Esophagus muscularis mucosa (tissue), 4 donors: Measurements from ENCODE around the gene E4F1. TPM values are rescaled to one million over a fixed set of nuclear protein-coding genes. Genes with fewer than 3 reads are reported as not detected.

Source experiments
- DNase-seq: peaks from one replicate; pipeline ENCODE4 v3.0.0-alpha.2; 2017; ENCODE audit errors: extremely low spot score
- H3K27ac ChIP-seq, 4 donors: fragments of 200-600 bp; sonication (generic); replicated peaks in 1 of 4; 1 replicate in 3 of 4; 2 replicates in 1 of 4; pipeline ENCODE4 v1.5.1; 2016 to 2019; ENCODE audit warnings: mild to moderate bottlenecking in 1 of 4
- H3K27me3 ChIP-seq, 4 donors: fragments of 200-600 bp; sonication (generic); one replicate each; pipeline versions ENCODE4 v1.5.1 to v1.6.0; 2016 to 2019
- H3K36me3 ChIP-seq, 4 donors: fragments of 200-600 bp; sonication (generic); one replicate each; pipeline ENCODE4 v1.5.1; 2016 to 2019
- H3K4me1 ChIP-seq, 4 donors: fragments of 200-600 bp; sonication (generic); one replicate each; pipeline ENCODE4 v1.5.1; 2016 to 2019
- H3K4me3 ChIP-seq, 4 donors: fragments of 200-600 bp; sonication (generic); 1 replicate in 2 of 4; 2 replicates in 2 of 4; pipeline ENCODE4 v1.5.1; 2016 to 2019; ENCODE audit warnings: mild to moderate bottlenecking in 4 of 4, moderate library complexity in 1 of 4
- H3K9me3 ChIP-seq, 4 donors: fragments of 200-600 bp; sonication (generic); 1 replicate in 3 of 4; 2 replicates in 1 of 4; pipeline ENCODE4 v1.5.1; 2016 to 2019
- EP300 ChIP-seq: sonication (generic); formaldehyde crosslinking; IDR thresholded peaks from one replicate; pipeline ENCODE4 v1.6.1; 2017; ENCODE audit warnings: antibody characterized with exemption
- POLR2A ChIP-seq: fragments of 450-650 bp; IDR thresholded peaks from one replicate; pipeline ENCODE4 v1.6.1; 2017; ENCODE audit warnings: antibody characterized with exemption, moderate library complexity, mild to moderate bottlenecking, low read depth
- POLR2AphosphoS5 ChIP-seq, 2 donors: sonication (generic); formaldehyde crosslinking; IDR thresholded peaks; one replicate each; pipeline ENCODE4 v1.6.1; 2017; ENCODE audit warnings: antibody characterized with exemption in 2 of 2
- WGBS: methylation state at CpG from one replicate; pipeline ENCODE4 v1.1.5; 2018; 5-methylcytosine and 5-hydroxymethylcytosine counted together
- intact Hi-C: fragments of 100-400 bp; cut with DNase I; formaldehyde crosslinking; loops from one replicate; pipeline ENCODE4 v1.15.1; 2023
- total RNA-seq, 4 donors: library from RNA; depleted of rRNA; stranded (reverse); fragments of >200 nt; gene quantifications; one replicate each; pipeline versions ENCODE4 v1.1.0 to v1.2.1, GENCODE V29; 2016
- TF ChIP-seq, protein P1 (sequence below), 3 experiments: fragments of 200-600 bp in 2 of 3; fragments of 450-650 bp in 1 of 3; sonication (generic) in 2 of 3; IDR thresholded peaks; one replicate each; pipeline ENCODE4 v1.5.1; 2017 to 2019; ENCODE audit warnings: antibody characterized with exemption in 3 of 3, mild to moderate bottlenecking in 2 of 3, moderate library complexity in 1 of 3

E4F1 gene
- total RNA-seq, 4 donors from 2014 or later: 19.1 to 39.7 (median 28.5) TPM

DNA sequence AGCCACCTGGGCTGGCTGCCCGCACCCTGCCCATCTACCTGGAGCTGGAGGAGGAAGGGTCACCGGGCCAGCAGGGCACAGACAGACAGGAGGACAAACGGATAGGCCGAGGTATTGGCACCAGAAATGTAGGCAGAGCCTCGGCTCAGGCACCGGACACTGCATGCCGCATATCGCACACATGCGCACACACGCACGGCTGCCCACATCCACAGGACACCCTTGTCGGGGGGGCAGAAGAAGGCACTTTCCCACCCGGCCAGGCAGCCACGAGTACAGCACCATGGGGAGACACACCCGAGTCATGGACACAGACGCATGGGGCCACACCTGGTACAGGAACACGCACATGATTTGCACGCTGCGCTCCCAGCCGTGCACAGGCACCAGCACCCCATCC is 41.4 kb upstream of the E4F1 start:
- Histone ChIP-seq H3K9me3 (no peaks in the 10 kb centered on the region), H3K27me3 (peaks cover 0 to 13% (median 0%) of the 10 kb centered on the region in 4 donors), H3K27ac (no peak overlapping the region), H3K4me1 (peaks cover 0 to 11% (median 0%) of the 10 kb centered on the region in 4 donors), H3K4me3 (no peak overlapping the region), H3K36me3 (peaks cover 6 to 13% (median 12%) of the 10 kb centered on the region in 4 donors)
- intact Hi-C loops: no loop called here
- TF ChIP-seq POLR2AphosphoS5 (IDR thresholded peaks at IDR 0.05) (no peak), POLR2A (no peak), EP300 (no peak)
- TF ChIP-seq, protein P1, sequence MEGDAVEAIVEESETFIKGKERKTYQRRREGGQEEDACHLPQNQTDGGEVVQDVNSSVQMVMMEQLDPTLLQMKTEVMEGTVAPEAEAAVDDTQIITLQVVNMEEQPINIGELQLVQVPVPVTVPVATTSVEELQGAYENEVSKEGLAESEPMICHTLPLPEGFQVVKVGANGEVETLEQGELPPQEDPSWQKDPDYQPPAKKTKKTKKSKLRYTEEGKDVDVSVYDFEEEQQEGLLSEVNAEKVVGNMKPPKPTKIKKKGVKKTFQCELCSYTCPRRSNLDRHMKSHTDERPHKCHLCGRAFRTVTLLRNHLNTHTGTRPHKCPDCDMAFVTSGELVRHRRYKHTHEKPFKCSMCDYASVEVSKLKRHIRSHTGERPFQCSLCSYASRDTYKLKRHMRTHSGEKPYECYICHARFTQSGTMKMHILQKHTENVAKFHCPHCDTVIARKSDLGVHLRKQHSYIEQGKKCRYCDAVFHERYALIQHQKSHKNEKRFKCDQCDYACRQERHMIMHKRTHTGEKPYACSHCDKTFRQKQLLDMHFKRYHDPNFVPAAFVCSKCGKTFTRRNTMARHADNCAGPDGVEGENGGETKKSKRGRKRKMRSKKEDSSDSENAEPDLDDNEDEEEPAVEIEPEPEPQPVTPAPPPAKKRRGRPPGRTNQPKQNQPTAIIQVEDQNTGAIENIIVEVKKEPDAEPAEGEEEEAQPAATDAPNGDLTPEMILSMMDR (IDR thresholded peaks at IDR 0.05): no peak
- no peak for DNase-seq
- WGBS: no CpG with 5 or more reads among the region's 20 CpGs

- H3K9me3 ChIP-seq: no peaks in the 10 kb centered on the region
- no peaks in the 10 kb centered on the region for H3K36me3 ChIP-seq
- TF ChIP-seq POLR2AphosphoS5 (IDR thresholded peaks at IDR 0.05) (no peak), POLR2A (no peak), EP300 (no peak)
- TF ChIP-seq, protein P1 (IDR thresholded peaks at IDR 0.05): no peak
- DNase-seq: no peak
- intact Hi-C loops: no loop called here
- peaks cover 0 to 7% (median 0%) of the 10 kb centered on the region in 4 donors for H3K27me3 ChIP-seq
- no peak overlapping the region for H3K27ac ChIP-seq
- H3K4me3 ChIP-seq: no peak overlapping the region
- WGBS: 89% methylated on average over 9 of the region's 30 CpGs
- peaks cover 0 to 5% (median 0%) of the 10 kb centered on the region in 4 donors for H3K4me1 ChIP-seq
Observed at GRCh38 chr16:2183671-2184070, 39.7 kb upstream of the E4F1 start.

- no peak for DNase-seq
- Histone ChIP-seq H3K4me3 (no peak overlapping the region), H3K4me1 (no peaks in the 10 kb centered on the region), H3K36me3 (no peaks in the 10 kb centered on the region), H3K27me3 (peaks cover 0 to 4% (median 0%) of the 10 kb centered on the region in 4 donors), H3K27ac (no peak overlapping the region), H3K9me3 (no peaks in the 10 kb centered on the region)
- TF ChIP-seq POLR2A: no peak
- TF ChIP-seq EP300: no peak
- no peak for TF ChIP-seq POLR2AphosphoS5 (IDR thresholded peaks at IDR 0.05)
- TF ChIP-seq, protein P1 (IDR thresholded peaks at IDR 0.05): no peak
- intact Hi-C loops: no loop called here
- 93% methylated on average over 14 of the region's 19 CpGs for WGBS
Observed at GRCh38 chr16:2184346-2184745, 39.0 kb upstream of the E4F1 start.

DNA sequence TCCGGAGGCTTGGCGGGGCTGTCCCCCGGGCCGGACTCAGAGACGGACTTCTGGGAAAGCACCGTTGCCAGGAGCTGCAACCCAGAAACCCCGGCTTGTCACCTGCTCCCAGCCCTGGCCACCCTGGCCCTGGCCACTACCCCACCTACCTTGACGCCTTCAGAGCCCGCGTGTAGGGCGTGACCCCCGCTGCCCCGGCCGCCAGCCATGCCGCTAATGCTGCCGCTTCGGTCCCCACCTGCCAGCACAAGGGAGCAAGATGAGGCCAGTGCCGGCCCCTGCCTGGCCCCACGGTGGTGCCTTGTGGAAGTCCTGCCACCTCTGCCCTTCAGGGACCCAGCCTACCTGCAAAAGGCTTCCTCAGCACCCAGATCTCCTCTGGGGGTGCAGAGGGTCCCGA is 38.4 kb upstream of the E4F1 start:
- TF ChIP-seq, protein P1 (IDR thresholded peaks at IDR 0.05): no peak
- TF ChIP-seq EP300 (no peak), POLR2AphosphoS5 (IDR thresholded peaks at IDR 0.05) (no peak), POLR2A (no peak)
- no peaks in the 10 kb centered on the region for H3K9me3 ChIP-seq
- H3K4me1 ChIP-seq: no peaks in the 10 kb centered on the region
- no peak for DNase-seq
- no peaks in the 10 kb centered on the region for H3K36me3 ChIP-seq
- H3K27me3 ChIP-seq: no peaks in the 10 kb centered on the region
- intact Hi-C loops: no loop called here
- H3K4me3 ChIP-seq: no peak overlapping the region
- 89% methylated on average over 15 of the region's 20 CpGs for WGBS
- no peak overlapping the region for H3K27ac ChIP-seq

DNA sequence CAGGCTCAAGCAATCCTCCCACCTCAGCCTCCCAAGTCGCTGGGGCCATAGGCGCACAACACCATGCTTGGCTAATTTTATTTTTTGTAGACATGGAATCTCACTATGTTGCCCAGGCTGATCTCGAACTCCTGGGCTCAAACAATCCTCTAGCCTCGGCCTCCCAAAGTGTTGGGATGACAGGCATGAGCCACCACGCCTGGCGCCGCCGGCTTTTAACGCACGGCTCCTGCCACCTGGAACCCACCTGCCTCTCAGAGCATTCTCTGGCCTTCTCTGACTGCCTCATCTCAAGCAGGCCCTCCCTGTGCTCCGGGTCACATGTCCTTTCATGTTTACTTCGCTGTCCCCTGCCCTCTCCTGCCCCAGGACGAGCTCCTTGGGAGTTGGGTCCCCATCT is 37.3 kb upstream of the E4F1 start:
- H3K9me3 ChIP-seq: no peaks in the 10 kb centered on the region
- H3K36me3 ChIP-seq: no peaks in the 10 kb centered on the region
- DNase-seq: no peak
- no peak overlapping the region for H3K27ac ChIP-seq
- no peak overlapping the region for H3K4me3 ChIP-seq
- TF ChIP-seq, protein P1 (IDR thresholded peaks at IDR 0.05): no peak
- TF ChIP-seq POLR2AphosphoS5 (IDR thresholded peaks at IDR 0.05) (no peak), EP300 (no peak), POLR2A (no peak)
- no peaks in the 10 kb centered on the region for H3K4me1 ChIP-seq
- WGBS: 90% methylated on average over 13 of the region's 13 CpGs
- no peaks in the 10 kb centered on the region for H3K27me3 ChIP-seq
- intact Hi-C loops: no loop called here
